Thoracic aorta (tissue), 2 donors: Measurements from ENCODE around the gene PKM. TPM values are rescaled to one million over a fixed set of nuclear protein-coding genes. Genes with fewer than 3 reads are reported as not detected.

Experiments
- ATAC-seq: fragments of 150-250 bp; one replicate; pipeline ENCODE4 v1.8.0; 2017; ENCODE audit warnings: low read depth; ENCODE audit not compliant: insufficient number of reproducible peaks, low FRiP score
- DNase-seq: peaks from one replicate; pipeline ENCODE4 v3.0.0-alpha.2; 2020; ENCODE audit warnings: low spot score
- H3K27ac ChIP-seq, 2 donors: fragments of 200-600 bp; sonication (generic); 1 replicate in 1 of 2; 2 replicates in 1 of 2; pipeline ENCODE4 v1.5.1; 2016; ENCODE audit warnings: mild to moderate bottlenecking in 2 of 2, moderate library complexity in 2 of 2
- H3K27me3 ChIP-seq: fragments of 200-600 bp; sonication (generic); replicated peaks from 2 replicates; pipeline ENCODE4 v1.6.0; 2016; ENCODE audit warnings: mild to moderate bottlenecking; ENCODE audit not compliant: insufficient read depth
- H3K36me3 ChIP-seq: fragments of 200-600 bp; sonication (generic); one replicate; pipeline ENCODE4 v1.5.1; 2016
- H3K4me1 ChIP-seq, 2 donors: fragments of 200-600 bp; sonication (generic); 1 replicate in 1 of 2; 2 replicates in 1 of 2; pipeline versions ENCODE4 v1.5.1 to v1.6.0; 2016; ENCODE audit warnings: low read depth in 2 of 2, mild to moderate bottlenecking in 1 of 2; ENCODE audit not compliant: control insufficient read depth in 1 of 2
- H3K4me3 ChIP-seq: fragments of 200-600 bp; sonication (generic); 2 replicates; pipeline ENCODE4 v1.5.1; 2016; ENCODE audit warnings: mild to moderate bottlenecking
- H3K9me3 ChIP-seq: fragments of 200-600 bp; sonication (generic); 2 replicates; pipeline ENCODE4 v1.5.1; 2016
- CTCF ChIP-seq: fragments of 200-600 bp; sonication (generic); IDR thresholded peaks from one replicate; pipeline ENCODE4 v1.5.1; 2019; ENCODE audit warnings: antibody characterized with exemption
- total RNA-seq, 2 donors: library from RNA; depleted of rRNA; stranded (reverse); fragments of >200 nt; gene quantifications; one replicate each; pipeline versions ENCODE4 v1.1.0 to v1.2.3, GENCODE V29; 2016

Gene PKM
- total RNA-seq, 2 donors from 2014 or later = 515 to 544 TPM

GRCh38 chr15:72220687-72221086 is 10.3 kb downstream of the PKM start:
- ATAC-seq (no peak), DNase-seq (no peak)
- TF ChIP-seq CTCF = no peak
- Histone ChIP-seq H3K9me3 (no peaks in the 10 kb centered on the region), H3K36me3 (peaks cover 37% of the 10 kb centered on the region), H3K4me1 (peaks cover 11 to 32% of the 10 kb centered on the region in 2 donors), H3K27ac (no peak overlapping the region), H3K4me3 (no peak overlapping the region), H3K27me3 (no peaks in the 10 kb centered on the region)

DNA sequence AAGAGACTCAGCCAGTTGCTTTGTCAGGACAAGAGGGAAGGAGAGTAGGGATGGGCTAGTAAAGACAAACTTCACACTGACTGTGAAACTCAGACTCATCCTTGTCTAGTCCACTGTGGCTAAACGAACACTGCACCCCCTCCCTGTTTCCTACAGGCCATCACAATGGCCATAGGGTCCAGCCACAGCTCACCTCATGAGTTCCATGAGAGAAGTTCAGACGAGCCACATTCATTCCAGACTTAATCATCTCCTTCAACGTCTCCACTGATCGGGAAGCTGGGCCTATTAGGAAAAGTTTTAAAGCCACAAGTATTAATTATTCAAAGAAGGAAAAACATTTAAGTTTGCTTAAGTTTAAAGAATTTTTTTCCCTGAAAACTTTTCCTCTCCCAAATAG is 13.8 kb downstream of the PKM start:
- TF ChIP-seq CTCF = no peak
- DNase-seq = no peak
- H3K36me3 ChIP-seq = peaks cover 57% of the 10 kb centered on the region
- H3K27me3 ChIP-seq = no peaks in the 10 kb centered on the region
- no peak overlapping the region for H3K27ac ChIP-seq
- H3K4me1 ChIP-seq = peaks cover 3 to 13% of the 10 kb centered on the region in 2 donors
- no peaks in the 10 kb centered on the region for H3K9me3 ChIP-seq
- ATAC-seq = no peak
- H3K4me3 ChIP-seq = no peak overlapping the region

DNA sequence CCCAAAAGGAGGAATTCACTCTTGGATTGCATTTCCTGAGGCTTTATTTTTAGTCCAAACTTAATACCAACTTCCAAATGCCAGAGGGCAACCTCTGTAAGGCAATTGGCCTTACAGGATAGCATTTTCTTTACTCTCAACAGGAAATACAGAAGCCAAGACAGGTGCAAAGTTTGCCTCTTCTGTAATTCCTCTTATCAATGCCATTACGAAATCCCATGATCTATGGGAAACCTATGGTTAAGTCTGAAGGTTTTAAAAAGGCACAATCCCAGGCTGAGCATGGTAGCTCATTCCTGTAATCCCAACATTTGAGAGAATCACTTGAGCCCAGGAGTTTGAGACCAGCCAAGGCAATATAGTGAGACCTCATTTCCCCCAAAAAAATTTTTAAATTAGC is 14.9 kb downstream of the PKM start:
- no peaks in the 10 kb centered on the region for H3K27me3 ChIP-seq
- H3K4me3 ChIP-seq = no peak overlapping the region
- DNase-seq = no peak
- H3K36me3 ChIP-seq = peaks cover 68% of the 10 kb centered on the region
- H3K27ac ChIP-seq = no peak overlapping the region
- ATAC-seq = no peak
- TF ChIP-seq CTCF = no peak
- H3K9me3 ChIP-seq = no peaks in the 10 kb centered on the region
- H3K4me1 ChIP-seq = peaks cover 0 to 7% of the 10 kb centered on the region in 2 donors

- H3K27me3 ChIP-seq = no peaks in the 10 kb centered on the region
- DNase-seq = no peak
- H3K4me3 ChIP-seq = no peak overlapping the region
- H3K4me1 ChIP-seq = peaks cover 3 to 16% of the 10 kb centered on the region in 2 donors
- H3K27ac ChIP-seq = no peak overlapping the region
- no peaks in the 10 kb centered on the region for H3K9me3 ChIP-seq
- peaks cover 84% of the 10 kb centered on the region for H3K36me3 ChIP-seq
- TF ChIP-seq CTCF = no peak
- no peak for ATAC-seq
Observed at GRCh38 chr15:72207558-72208085, 23.4 kb downstream of the PKM start.

- H3K4me3 ChIP-seq = no peak overlapping the region
- ATAC-seq = no peak
- no peaks in the 10 kb centered on the region for H3K9me3 ChIP-seq
- H3K36me3 ChIP-seq = peaks cover 86% of the 10 kb centered on the region
- peaks cover 3 to 16% of the 10 kb centered on the region in 2 donors for H3K4me1 ChIP-seq
- no peak for DNase-seq
- H3K27ac ChIP-seq = no peak overlapping the region
- no peaks in the 10 kb centered on the region for H3K27me3 ChIP-seq
- TF ChIP-seq CTCF = no peak
Observed at GRCh38 chr15:72206677-72207000, 24.4 kb downstream of the PKM start.
